T47D (cell line): ENCODE data around the gene ROCK1.

Source experiments
- DNase-seq, 2 experiments: peaks; one replicate each; pipeline versions ENCODE4 v3.0.0 to v3.0.0-alpha.2; 2011 to 2012; ENCODE audit warnings: low read depth in 1 of 2, low spot score in 1 of 2
- JUND ChIP-seq: IDR thresholded peaks from 2 replicates; pipeline ENCODE4 v1.6.1; 2012; ENCODE audit warnings: low read depth
- in situ Hi-C: cut with HindIII; loops from 2 replicates; pipeline ENCODE4 v1.10.0; 2016; ENCODE audit warnings: low sequenced_read_pairs, low pct_unique_long_range_greater_than_20kb

The ROCK1 gene

DNA sequence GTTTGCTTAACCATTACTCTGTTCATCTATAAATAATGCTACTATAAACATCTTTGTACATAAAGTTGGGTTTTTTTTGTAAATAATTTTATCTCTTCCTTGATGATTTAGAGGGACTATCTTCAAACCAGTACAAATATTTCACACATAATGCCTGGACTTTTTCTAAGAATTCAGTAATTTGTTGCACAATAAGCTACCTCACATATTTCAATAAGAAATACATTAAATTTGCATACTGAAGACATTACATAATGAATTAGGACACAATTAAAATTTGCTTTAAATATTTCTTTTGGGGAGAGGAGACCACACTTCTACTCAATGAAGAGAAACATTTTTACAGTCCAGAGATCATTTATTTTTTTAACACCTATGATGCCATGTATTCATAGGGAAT is 7.2 kb upstream of the ROCK1 start:
- in situ Hi-C loops = no loop called here
- DNase-seq = no peak
- no peak for TF ChIP-seq JUND

DNA sequence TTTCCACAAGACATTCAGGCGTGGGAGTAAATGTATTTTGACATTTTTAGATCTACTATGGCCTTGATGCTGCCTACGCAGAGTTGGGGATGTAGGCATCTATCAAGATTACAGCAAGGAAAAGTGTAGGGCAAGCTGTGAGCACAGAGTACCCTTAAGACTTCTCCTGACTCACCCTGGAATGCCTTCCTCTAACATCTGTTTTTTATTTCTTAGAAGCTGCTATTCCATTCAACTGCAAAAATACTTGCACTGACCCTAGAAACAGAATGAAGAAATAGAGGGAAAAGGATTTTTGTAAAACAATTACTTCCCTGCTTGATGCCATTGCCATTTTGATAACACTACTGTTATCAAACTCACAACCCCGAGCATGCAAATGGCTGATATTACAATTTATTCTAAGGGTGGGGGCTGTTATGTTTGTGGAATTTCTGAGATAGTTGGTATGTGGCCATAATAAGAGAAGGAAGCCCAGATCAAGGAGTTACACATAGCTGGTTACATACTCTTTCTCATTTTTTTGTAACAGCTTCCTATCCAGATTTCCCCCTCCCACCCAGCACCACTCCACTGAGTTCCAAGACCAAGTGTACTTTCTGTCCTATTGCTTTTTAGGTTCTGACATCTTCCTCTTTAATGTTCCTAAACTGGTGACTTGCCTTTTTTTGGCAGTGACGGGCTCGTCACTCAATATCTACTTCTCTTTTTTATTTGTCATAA is 6.0 kb upstream of the ROCK1 start:
- no peak for DNase-seq
- TF ChIP-seq JUND = no peak
- in situ Hi-C loops = no loop called here

DNA sequence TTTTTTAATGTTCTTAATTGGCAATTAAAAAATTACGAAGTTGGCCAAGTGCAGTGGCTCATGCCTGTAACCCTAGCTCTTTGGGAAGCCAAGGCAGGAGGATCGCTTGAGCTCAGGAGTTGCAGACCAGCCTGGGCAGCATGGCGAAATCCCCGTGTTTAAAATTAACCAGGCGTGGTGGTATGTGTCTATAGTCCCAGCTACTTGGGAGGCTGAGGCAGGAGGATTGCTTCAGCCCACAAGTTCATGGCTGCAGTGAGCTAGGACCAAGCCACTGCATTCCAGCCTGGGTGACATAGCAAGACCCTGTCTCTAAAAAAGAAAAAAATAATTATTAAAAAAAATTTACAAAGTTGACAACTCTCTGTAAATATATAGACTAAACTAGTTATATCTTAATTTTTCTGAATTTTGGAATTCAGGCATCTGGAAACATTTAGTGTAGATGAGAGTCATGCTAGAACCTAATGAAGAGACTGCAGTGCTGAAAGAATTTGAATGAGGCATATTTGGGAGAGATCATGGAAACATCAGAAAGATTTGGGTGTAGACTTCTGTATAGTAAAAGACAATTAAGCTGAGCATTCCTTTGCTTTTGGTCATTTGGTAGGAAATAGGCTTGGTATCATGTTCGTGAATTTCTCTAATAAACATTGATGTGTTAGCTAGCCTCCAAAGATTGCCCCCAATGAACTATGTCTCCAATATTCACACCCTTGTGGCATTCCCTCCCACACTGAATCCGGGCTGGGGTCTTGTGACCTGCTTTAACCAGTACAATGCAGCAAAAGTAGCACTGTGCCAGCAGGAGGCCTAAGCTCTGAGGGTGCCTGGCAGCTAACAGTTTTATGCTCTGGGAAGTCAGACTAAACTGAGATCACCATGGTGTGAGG is 4.2 kb upstream of the ROCK1 start:
- in situ Hi-C loops = no loop called here
- no peak for DNase-seq

DNA sequence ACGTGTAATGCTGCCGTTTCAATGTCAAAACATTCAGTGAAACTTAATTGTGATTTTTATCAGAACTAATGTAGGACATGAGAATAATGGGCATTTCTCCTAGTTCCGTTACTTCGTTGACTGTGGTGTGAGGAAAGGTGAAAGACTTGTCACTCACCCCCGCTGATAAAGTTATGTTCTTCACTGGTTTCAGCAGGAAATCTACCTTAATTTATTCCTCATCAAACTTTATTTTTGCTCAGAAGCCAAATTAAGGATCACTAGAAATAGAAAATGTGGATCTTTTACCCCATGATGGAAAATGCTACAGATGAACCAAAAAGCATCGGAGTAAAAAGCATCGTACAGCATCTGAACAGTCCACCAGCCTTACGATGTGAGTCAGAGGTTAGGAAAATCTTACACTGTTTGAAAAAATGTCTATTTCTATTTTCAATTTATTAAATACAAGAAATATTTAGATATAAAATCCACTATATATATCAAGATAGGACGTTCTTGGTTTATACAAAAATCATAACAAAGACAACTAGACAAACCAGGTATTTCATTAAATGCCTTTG is 1.0 kb upstream of the ROCK1 start:
- no peak for TF ChIP-seq JUND
- DNase-seq = no peak
- in situ Hi-C loops = no loop called here

More for the DNA sequence above, 4.2 kb upstream of the ROCK1 start:
- no peak for TF ChIP-seq JUND

DNA sequence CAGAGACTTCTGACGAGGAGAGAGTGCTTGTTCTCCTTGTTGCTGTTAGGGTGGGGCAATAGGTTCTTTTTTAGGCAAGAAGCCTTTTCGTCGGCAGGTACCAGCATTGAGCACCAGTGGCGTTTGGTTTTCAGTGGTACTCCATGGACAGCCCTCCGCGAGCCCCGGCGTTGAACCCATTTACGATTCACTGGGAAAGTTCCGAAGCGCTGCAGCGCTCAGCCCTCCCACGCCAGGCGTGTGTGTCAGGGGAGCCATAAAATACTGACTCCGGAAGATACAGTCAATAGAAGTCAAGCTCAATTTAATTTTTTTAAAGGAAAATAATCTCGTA is 494 bp upstream of the ROCK1 start:
- in situ Hi-C loops = no loop called here
- no peak for TF ChIP-seq JUND
- DNase-seq = no peak

DNA sequence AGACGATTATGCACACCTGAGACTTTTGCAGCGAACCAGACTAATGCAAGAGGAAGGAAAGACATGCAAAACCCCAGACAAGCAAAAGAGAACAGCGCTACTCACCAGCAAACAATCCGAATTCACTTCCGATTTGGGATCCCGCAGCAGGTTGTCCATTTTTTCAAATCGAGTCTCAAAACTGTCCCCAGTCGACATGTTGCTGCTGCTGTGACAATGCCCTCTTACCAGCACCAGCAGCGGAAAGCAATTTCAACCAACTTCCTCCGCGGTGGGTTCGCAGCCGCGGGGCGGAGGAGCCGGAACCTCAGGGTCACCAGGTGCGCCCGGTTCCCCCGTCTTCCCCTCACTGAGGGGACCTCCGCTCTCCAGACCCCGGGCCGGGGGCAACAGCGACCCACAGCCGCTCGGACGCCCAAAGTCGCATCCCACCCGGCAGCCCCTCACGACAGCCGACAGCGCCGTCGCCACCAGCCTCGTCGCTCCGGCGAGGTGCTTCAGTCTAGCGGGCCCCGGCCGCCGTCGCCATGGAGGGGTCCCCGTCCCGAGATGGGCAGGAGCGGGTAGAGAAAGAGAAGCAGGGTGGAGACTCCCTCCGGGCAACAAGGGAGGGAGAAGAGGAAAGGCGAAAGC is 784 bp downstream of the ROCK1 start:
- TF ChIP-seq JUND = no peak
- in situ Hi-C loops = no loop called here
- peak in 1 of 2 experiments; percentile 18 for DNase-seq

DNA sequence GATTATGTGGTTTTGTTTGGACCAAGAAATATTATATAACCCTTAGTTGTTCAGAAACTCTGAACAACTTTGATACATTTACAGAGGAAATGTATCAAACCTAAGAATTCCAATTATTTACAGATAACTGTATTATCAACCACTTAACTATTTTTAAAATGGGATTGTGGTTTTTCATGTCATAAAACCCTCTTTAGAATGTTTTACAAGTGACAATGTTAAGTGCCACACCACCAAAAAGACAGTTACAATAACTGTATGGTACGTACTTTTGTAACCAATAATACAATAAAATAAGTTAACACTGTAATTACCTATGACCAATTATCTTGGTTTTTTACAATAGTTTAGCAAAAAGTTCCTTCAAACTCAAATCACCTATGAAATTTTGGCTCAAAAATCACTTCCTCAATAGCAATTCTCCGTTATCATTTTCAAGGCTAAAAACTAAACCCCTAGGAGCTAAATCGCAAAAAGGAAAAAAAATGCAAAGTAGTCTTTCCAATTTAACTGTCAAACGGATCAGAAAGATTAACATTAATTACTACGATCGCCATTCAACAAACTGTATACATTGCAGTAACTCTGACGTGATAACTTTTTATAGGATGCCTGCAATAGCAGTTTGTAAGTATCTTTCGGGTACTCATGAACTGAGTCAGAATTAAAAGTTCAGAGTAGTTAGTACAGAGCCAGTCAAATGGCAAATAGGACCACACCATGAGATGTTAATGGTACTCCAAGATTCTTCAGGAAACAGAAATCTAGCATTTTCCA is 1.5 kb downstream of the ROCK1 start:
- DNase-seq = no peak
- in situ Hi-C loops = no loop called here
- TF ChIP-seq JUND = no peak

DNA sequence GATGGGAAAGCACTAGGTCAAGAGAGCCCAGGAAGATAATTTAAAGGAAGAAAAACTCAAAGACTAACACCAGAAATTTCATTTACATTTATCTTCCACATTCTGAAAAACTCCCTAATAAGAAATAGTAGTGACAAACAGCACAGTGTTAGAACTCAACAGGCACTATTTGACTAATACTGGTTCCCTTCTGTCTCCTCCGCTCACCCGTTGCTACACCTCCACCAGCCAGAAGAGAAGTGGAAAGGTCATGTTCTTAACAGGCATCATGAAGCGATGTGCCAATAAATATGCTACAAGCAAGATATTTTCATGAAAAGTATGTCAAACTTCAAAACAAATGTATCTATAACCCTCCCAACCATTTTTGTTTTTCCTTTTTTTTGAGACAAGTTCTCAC is 5.7 kb downstream of the ROCK1 start:
- no peak for TF ChIP-seq JUND
- in situ Hi-C loops = no loop called here
- no peak for DNase-seq

DNA sequence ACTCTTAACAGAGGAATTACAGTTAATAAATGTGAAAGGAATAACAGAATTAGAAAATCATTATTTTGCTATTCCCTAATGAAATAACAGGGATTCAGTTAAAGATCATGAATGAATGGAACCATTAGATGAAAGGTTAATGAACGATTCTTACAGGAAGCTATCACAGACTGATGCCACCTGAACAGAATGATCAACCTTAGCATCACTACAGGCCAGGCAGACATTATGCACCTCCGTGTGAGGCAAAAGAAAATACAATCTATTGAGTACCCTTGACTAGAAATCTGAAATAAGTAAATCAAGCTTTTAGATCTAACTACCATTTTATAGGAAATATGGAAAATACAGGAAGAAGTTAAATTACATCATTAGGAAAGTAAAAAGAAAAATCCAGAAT is 10.4 kb downstream of the ROCK1 start:
- no peak for DNase-seq
- in situ Hi-C loops = no loop called here
- no peak for TF ChIP-seq JUND

DNA sequence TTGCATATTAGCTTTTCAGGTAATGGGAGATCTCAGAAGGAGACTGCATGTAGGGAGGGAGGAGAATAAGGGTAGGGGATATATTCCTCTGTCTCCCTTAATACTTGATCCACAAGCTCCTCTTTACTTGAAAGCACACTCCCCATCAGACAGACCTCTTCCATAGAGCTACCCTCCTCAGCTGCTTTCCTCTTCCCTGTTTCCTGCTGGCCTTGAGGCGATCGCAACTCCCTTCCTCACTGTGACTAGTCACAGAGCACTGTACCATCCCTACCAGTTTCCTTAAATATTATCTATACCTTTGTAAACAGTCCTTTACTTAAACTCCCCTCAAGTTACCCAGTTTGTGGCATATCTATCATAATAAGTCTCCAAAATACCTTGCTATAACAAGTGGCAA is 10.9 kb downstream of the ROCK1 start:
- in situ Hi-C loops = no loop called here
- no peak for DNase-seq
- no peak for TF ChIP-seq JUND

DNA sequence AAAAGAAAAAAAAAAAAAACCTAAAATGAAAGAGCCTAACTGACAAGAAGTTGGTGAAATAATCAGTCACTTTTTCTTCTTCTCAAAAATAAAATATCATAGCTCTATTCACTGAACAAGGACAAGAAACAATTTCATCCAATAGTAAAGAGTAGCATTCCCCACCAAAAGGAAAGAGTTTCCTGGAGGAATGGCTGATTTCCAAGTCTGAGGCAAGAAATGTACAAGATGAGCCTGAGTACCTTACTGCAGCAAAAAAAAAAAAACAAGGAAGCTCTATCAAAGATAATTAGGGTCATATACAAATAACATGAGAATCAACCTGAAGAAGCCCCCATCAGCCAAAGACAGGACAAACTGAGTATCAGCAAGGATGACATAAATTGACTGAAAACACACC is 11.5 kb downstream of the ROCK1 start:
- no peak for TF ChIP-seq JUND
- no peak for DNase-seq
- in situ Hi-C loops = no loop called here

DNA sequence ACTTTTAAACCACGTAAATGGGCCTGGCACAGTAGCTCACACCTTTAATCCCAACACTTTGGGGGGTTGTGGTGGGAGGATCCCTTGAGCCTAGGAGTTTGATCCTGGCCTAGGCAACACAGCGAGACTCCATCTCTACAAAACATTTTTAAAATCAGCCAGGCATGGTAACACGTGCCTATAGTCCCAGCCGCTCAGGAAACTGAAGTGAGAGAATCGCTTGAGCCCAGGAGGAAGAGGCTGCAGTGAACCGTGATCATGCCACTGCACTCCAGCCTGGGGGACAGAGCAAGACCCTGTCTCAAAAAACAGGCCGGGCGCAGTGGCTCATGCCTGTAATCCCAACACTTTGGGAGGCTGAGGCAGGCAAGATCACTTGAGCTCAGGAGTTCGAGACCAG is 12.2 kb downstream of the ROCK1 start:
- no peak for DNase-seq
- TF ChIP-seq JUND = no peak
- in situ Hi-C loops = no loop called here
